Activated T-cell treated with anti-CD3 and anti-CD28 coated beads, Interleukin-2, amount 50 U/mL, for 4 hours (primary cell): ENCODE data around the gene CTNND2. TPM values are rescaled to one million over a fixed set of nuclear protein-coding genes. Genes with fewer than 3 reads are reported as not detected.

Source experiments
- ATAC-seq, 2 donors: fragments of 200-7000 bp; cut with Tn5 transposase; one replicate each; pipeline ENCODE4 v1.10.0; 2021
- DNase-seq: peaks from one replicate; pipeline ENCODE4 v3.0.0-alpha.2; 2020
- H3K27me3 Mint-ChIP-seq: one replicate; pipeline ENCODE4 v1.8.0; 2021; ENCODE audit warnings: low read depth, mixed read lengths
- H3K36me3 Mint-ChIP-seq: one replicate; pipeline ENCODE4 v1.8.0; 2022; ENCODE audit warnings: mixed read lengths; ENCODE audit not compliant: insufficient read depth
- H3K4me1 Mint-ChIP-seq: one replicate; pipeline ENCODE4 v1.8.0; 2021; ENCODE audit warnings: low read depth, mixed read lengths
- H3K4me3 Mint-ChIP-seq: one replicate; pipeline ENCODE4 v1.8.0; 2021; ENCODE audit warnings: mild to moderate bottlenecking, moderate library complexity, mixed read lengths
- H3K9me3 Mint-ChIP-seq: one replicate; pipeline ENCODE4 v1.8.0; 2021; ENCODE audit warnings: mixed read lengths
- total RNA-seq, 3 donors: library from RNA; stranded (reverse); gene quantifications; one replicate each; pipeline ENCODE4 v1.2.1, GENCODE V29; 2021

Gene CTNND2
- total RNA-seq, 3 donors from 2014 or later, result not detected

- H3K27me3 Mint-ChIP-seq, result no peaks in the 10 kb centered on the region
- H3K9me3 Mint-ChIP-seq, result no peaks in the 10 kb centered on the region
- DNase-seq (no peak), ATAC-seq (no peak)
- H3K4me3 Mint-ChIP-seq, result no peak overlapping the region
- H3K4me1 Mint-ChIP-seq, result no peaks in the 10 kb centered on the region
- H3K36me3 Mint-ChIP-seq, result no peaks in the 10 kb centered on the region
Measured at GRCh38 chr5:11555171-11555570, 349.1 kb downstream of the CTNND2 start.

- Mint-ChIP-seq H3K9me3 (peaks cover 5% of the 10 kb centered on the region), H3K27me3 (no peaks in the 10 kb centered on the region), H3K4me1 (no peaks in the 10 kb centered on the region), H3K36me3 (no peaks in the 10 kb centered on the region), H3K4me3 (no peak overlapping the region)
- DNase-seq (no peak), ATAC-seq (no peak)
Measured at GRCh38 chr5:11547730-11548129, 356.5 kb downstream of the CTNND2 start.

- ATAC-seq, result no peak
- DNase-seq, result no peak
- no peak overlapping the region for H3K4me3 Mint-ChIP-seq
- H3K27me3 Mint-ChIP-seq, result no peaks in the 10 kb centered on the region
- peaks cover 5% of the 10 kb centered on the region for H3K9me3 Mint-ChIP-seq
- no peaks in the 10 kb centered on the region for H3K36me3 Mint-ChIP-seq
- H3K4me1 Mint-ChIP-seq, result no peaks in the 10 kb centered on the region
Measured at GRCh38 chr5:11547140-11547539, 357.1 kb downstream of the CTNND2 start.

GRCh38 chr5:11540112-11540511 is 364.1 kb downstream of the CTNND2 start:
- DNase-seq, result no peak
- Mint-ChIP-seq H3K27me3 (no peaks in the 10 kb centered on the region), H3K9me3 (no peaks in the 10 kb centered on the region), H3K36me3 (no peaks in the 10 kb centered on the region), H3K4me3 (no peak overlapping the region), H3K4me1 (no peaks in the 10 kb centered on the region)
- no peak for ATAC-seq

- Mint-ChIP-seq H3K4me3 (no peak overlapping the region), H3K27me3 (no peaks in the 10 kb centered on the region), H3K36me3 (no peaks in the 10 kb centered on the region), H3K4me1 (no peaks in the 10 kb centered on the region), H3K9me3 (no peaks in the 10 kb centered on the region)
- DNase-seq, result no peak
- ATAC-seq, result no peak
Measured at GRCh38 chr5:11531811-11532555, 372.3 kb downstream of the CTNND2 start.

- no peak for DNase-seq
- no peaks in the 10 kb centered on the region for H3K27me3 Mint-ChIP-seq
- H3K4me1 Mint-ChIP-seq, result no peaks in the 10 kb centered on the region
- H3K4me3 Mint-ChIP-seq, result no peak overlapping the region
- no peaks in the 10 kb centered on the region for H3K36me3 Mint-ChIP-seq
- no peaks in the 10 kb centered on the region for H3K9me3 Mint-ChIP-seq
- no peak for ATAC-seq
Measured at GRCh38 chr5:11528720-11529119, 375.5 kb downstream of the CTNND2 start.

- Mint-ChIP-seq H3K36me3 (no peaks in the 10 kb centered on the region), H3K9me3 (no peaks in the 10 kb centered on the region), H3K4me3 (no peak overlapping the region), H3K27me3 (no peaks in the 10 kb centered on the region), H3K4me1 (no peaks in the 10 kb centered on the region)
- ATAC-seq (no peak), DNase-seq (no peak)
Measured at GRCh38 chr5:11527652-11528349, 376.4 kb downstream of the CTNND2 start.

- Mint-ChIP-seq H3K9me3 (no peaks in the 10 kb centered on the region), H3K4me1 (no peaks in the 10 kb centered on the region), H3K27me3 (no peaks in the 10 kb centered on the region), H3K4me3 (no peak overlapping the region), H3K36me3 (no peaks in the 10 kb centered on the region)
- no peak for ATAC-seq
- no peak for DNase-seq
Measured at GRCh38 chr5:11525020-11525419, 379.2 kb downstream of the CTNND2 start.

- Mint-ChIP-seq H3K4me3 (no peak overlapping the region), H3K27me3 (no peaks in the 10 kb centered on the region), H3K9me3 (no peaks in the 10 kb centered on the region), H3K4me1 (no peaks in the 10 kb centered on the region), H3K36me3 (no peaks in the 10 kb centered on the region)
- DNase-seq (no peak), ATAC-seq (no peak)
Measured at GRCh38 chr5:11524188-11524587, 380.1 kb downstream of the CTNND2 start.

GRCh38 chr5:11522796-11523195 is 381.4 kb downstream of the CTNND2 start:
- Mint-ChIP-seq H3K4me3 (no peak overlapping the region), H3K36me3 (no peaks in the 10 kb centered on the region), H3K27me3 (no peaks in the 10 kb centered on the region), H3K9me3 (no peaks in the 10 kb centered on the region), H3K4me1 (no peaks in the 10 kb centered on the region)
- ATAC-seq (no peak), DNase-seq (no peak)

GRCh38 chr5:11520241-11520930 is 383.9 kb downstream of the CTNND2 start:
- H3K36me3 Mint-ChIP-seq, result no peaks in the 10 kb centered on the region
- no peaks in the 10 kb centered on the region for H3K27me3 Mint-ChIP-seq
- ATAC-seq (no peak), DNase-seq (no peak)
- no peaks in the 10 kb centered on the region for H3K4me1 Mint-ChIP-seq
- no peak overlapping the region for H3K4me3 Mint-ChIP-seq
- H3K9me3 Mint-ChIP-seq, result no peaks in the 10 kb centered on the region

GRCh38 chr5:11519236-11519635 is 385.0 kb downstream of the CTNND2 start:
- no peaks in the 10 kb centered on the region for H3K36me3 Mint-ChIP-seq
- H3K4me1 Mint-ChIP-seq, result no peaks in the 10 kb centered on the region
- no peak for DNase-seq
- H3K4me3 Mint-ChIP-seq, result no peak overlapping the region
- H3K27me3 Mint-ChIP-seq, result no peaks in the 10 kb centered on the region
- H3K9me3 Mint-ChIP-seq, result no peaks in the 10 kb centered on the region
- no peak for ATAC-seq

- DNase-seq, result no peak
- no peaks in the 10 kb centered on the region for H3K9me3 Mint-ChIP-seq
- H3K27me3 Mint-ChIP-seq, result no peaks in the 10 kb centered on the region
- no peaks in the 10 kb centered on the region for H3K4me1 Mint-ChIP-seq
- no peak overlapping the region for H3K4me3 Mint-ChIP-seq
- H3K36me3 Mint-ChIP-seq, result no peaks in the 10 kb centered on the region
- ATAC-seq, result no peak
Measured at GRCh38 chr5:11518676-11519075, 385.6 kb downstream of the CTNND2 start.

GRCh38 chr5:11514705-11515432 is 389.4 kb downstream of the CTNND2 start:
- Mint-ChIP-seq H3K4me3 (no peak overlapping the region), H3K27me3 (no peaks in the 10 kb centered on the region), H3K4me1 (no peaks in the 10 kb centered on the region), H3K36me3 (no peaks in the 10 kb centered on the region), H3K9me3 (no peaks in the 10 kb centered on the region)
- DNase-seq (no peak), ATAC-seq (no peak)
